CD1c-positive myeloid dendritic cell (primary cell): ENCODE results near the gene ZC3H18.

Experiments
- DNase-seq: peaks from one replicate; pipeline ENCODE4 v3.0.0-alpha.2; 2016; ENCODE audit errors: extremely low spot score

Gene ZC3H18

GRCh38 chr16:88532434-88533241, 37.6 kb upstream of the ZC3H18 start:
- DNase-seq = no peak

- no peak for DNase-seq
Measured at GRCh38 chr16:88533381-88533917, 36.8 kb upstream of the ZC3H18 start.

DNA sequence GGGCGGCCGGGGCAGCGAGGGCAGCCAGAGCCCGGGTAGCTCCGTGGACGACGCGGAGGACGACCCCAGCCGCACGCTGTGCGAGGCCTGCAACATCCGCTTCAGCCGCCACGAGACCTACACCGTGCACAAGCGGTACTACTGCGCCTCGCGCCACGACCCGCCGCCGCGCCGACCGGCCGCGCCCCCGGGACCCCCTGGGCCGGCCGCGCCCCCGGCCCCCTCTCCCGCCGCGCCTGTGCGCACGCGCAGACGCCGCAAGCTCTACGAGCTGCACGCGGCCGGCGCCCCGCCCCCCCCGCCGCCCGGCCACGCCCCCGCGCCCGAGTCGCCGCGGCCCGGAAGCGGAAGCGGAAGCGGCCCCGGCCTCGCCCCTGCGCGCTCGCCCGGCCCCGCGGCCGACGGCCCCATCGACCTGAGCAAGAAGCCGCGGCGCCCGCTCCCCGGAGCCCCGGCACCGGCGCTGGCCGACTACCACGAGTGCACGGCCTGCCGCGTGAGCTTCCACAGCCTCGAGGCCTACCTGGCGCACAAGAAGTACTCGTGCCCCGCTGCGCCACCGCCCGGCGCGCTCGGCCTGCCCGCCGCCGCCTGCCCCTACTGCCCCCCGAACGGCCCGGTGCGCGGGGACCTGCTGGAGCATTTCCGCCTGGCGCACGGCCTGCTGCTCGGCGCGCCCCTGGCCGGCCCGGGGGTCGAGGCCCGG, 36.1 kb upstream of the ZC3H18 start:
- peak; percentile 84 for DNase-seq

- peak; percentile 28 for DNase-seq
Measured at GRCh38 chr16:88534638-88535190, 35.5 kb upstream of the ZC3H18 start.

DNA sequence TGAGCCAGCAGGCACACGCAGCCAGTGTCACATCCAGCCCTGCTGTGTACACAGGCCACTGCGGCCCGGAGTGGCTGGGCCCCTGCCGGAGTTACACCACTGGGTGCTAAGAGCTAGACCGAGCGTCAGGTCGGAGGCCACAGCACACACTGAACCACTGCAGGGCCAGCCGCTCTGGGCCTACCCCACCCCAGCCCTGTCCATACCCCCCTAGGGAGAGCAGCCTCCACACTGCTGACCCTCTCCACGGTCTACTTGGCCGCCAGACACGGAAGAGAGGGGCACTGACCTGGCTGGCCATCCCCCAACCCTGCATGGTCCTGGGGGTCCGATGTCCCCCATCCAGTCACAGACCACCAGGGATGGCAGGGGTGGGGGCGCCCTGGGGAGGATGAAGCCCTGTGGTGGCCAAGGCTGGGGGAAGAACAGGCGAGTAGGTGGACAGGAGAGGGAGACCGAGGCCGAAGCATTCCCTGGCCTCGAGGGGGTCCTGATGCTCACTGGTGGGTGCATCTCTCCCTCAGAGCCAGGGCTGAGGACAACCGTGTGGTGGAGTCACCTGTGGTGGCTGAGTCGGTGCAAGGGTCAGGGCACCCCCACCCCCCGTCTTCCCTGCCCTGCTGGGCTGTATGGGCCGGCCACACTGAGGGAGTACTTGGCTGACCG, 34.9 kb upstream of the ZC3H18 start:
- DNase-seq = no peak

DNA sequence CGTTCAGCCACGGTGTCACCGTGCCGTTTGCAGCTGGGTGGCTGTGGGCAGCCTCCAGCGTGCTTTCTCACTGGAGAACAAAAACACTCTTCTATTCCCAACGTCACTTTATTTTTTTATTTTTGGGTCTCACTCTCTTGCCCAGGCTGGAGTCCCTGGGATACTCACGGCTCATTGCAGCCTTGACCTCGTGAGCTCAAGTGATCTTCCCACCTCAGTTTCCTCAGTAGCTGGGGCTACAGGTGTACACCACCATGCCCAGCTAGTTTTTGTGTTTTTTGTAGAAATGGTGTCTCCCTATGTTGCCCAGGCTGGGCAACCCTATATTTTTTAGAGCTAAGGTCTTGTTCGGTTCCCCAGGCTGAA, 34.4 kb upstream of the ZC3H18 start:
- no peak for DNase-seq

DNA sequence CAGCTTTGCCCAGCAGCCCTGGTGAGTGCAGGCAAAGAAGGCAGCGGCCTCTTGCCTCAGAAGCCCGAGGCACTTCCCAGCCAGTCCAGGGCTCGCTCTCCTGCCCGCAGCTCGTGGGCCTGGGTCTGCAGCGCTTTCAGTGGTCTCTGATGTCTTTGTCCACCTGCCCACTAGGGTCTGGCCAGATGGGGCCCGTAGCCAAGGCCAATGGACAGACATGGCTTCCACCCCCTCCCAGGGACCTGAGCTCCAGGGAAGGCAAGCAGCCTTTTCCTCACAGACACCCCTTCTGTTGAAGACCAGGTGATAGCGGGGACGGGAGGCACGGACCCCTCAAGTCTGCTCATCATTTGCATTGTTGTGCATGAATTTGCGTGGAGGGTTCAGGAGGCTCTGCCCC, 33.7 kb upstream of the ZC3H18 start:
- DNase-seq = no peak

DNA sequence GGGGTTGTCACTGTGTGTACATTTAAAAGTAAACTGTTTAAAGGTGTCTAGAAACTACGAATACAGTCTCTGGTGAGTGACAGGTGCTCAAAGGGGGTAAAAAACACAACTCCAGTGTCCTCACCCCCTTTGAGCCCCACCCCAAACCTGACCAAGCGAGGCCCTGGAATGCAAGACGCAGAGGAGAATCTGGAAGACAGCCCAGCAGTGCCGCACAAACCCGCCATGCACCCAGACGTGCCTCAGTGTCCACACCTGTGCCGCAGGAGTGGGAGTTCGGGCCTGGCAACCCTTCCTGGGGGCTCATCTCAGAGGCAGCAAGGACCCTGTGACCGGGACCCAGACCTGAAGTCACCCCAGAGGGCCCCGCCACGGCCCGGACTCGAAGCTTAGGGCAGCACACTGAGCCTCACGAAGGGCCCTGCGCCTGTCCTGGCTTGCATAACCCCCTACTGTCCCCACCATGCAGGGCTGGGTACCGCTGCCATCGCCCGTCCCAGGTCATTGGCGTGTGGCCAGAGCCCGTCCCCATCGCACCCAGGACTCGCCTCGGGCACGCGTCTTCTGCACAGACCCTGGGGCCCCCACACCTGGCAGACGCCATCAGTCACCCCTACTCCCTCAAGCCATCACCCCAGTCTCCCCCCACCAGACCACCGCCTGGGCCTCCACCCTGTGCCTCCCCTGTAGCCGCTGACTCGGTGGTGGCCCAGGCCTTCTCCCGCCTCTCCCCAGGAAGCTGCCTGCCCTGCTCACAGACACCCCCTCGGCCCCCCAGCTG, 33.0 kb upstream of the ZC3H18 start:
- DNase-seq = no peak

GRCh38 chr16:88537859-88538258, 32.3 kb upstream of the ZC3H18 start:
- no peak for DNase-seq

GRCh38 chr16:88538366-88539060, 31.7 kb upstream of the ZC3H18 start:
- DNase-seq = no peak

GRCh38 chr16:88539261-88539651, 30.9 kb upstream of the ZC3H18 start:
- no peak for DNase-seq

DNA sequence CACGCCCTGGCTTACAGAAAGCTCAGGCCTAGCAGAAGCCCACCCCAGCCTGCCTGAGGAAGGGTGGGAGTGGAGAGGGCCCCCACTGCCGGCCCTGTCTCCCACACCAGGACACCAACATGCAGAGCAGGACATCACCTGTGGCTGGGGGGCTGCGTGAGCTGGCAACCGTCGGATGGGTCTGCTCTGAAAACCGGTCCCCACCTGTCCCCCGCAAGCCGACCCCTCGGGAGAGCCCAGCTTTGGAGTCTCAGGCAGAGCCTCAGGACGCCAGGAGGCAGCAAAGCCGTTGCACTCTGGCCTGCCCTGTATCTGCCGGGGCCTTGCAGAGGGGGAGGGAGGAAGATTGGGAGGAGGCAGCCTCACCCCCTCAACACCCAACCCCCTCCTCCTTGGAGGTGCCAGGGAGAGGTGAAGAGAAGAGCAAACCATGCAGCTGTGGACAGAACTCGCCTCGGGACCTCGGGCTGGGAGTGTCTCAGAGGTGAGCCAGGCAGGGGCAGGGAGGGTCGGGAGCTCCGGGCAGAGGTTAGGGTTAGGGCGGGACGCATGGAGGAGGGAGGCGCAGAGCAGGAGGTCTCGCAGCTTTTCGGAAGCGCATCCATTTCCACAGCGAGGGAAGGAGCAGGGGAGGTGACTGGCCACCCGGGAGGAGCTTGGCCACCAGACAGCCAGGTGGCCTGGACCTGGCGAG, 30.4 kb upstream of the ZC3H18 start:
- DNase-seq = no peak

GRCh38 chr16:88540346-88540977, 29.7 kb upstream of the ZC3H18 start:
- no peak for DNase-seq

- DNase-seq = no peak
Measured at GRCh38 chr16:88541831-88542616, 28.2 kb upstream of the ZC3H18 start.

DNA sequence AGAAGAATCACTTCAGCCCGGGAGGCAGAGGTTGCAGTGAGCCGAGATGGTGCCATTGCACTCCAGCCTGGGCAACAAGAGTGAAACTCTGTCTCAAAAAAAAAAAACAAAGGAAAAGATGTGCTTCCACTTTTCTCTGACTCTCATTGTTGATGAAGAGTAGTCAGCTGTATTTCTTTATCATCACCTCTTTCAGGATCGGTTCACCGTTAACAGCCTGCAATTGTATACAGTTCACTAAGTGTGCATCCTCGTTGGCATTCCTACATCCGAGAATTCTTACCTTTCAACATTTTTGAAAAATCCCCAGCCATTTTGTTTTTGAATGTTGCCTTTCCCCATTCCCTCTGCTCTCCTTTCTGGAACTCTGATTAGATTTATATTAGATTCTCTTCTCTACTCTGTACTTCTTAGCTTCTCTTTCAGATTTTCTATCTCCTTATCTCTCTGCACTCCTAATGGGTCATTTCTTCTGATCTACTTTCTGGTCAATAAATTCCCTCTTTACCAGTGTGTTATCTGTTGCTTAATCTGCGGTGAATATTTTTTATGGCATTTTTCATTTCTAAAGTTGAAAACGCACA, 26.9 kb upstream of the ZC3H18 start:
- no peak for DNase-seq

- no peak for DNase-seq
Measured at GRCh38 chr16:88545781-88546180, 24.4 kb upstream of the ZC3H18 start.

DNA sequence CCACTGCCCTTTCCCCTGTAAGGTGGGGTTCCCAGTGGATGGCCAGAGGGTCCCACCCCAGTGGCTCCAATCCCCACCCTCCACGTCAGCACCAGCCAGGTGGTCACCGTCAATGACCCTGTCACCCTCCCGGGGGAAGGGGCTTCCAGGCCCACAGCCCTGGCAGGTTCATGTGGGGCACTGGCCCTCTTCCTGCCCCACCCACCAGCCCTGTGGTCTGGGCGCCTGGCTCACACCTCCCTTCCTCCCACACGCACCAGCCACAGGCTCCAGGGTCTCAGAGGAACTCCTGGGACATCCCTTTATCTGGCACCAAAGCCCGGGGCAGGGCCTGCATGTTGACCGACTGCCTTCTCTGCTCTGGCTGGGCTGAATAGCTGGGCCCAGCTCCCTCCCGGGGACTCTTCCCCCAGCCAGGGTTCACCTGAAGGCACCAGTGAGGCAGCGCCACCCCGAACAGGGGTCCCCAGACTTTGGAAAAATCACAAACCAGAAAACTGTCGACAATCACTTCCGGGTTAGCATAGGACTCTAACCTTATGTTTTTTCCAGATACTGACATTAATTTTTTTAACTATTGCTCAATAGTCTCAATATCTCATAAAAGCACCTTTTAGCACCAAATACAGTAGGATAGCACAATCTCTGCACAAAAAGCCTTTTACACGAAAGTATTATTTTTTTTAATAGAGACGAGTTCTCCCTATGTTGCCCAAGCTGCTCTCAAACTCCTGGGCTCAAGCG, 21.9 kb upstream of the ZC3H18 start:
- DNase-seq = no peak

GRCh38 chr16:88548985-88549384, 21.2 kb upstream of the ZC3H18 start:
- no peak for DNase-seq
